Omental fat pad (tissue), 4 donors: ENCODE measurements around the gene ATP5F1D. TPM values are rescaled to one million over a fixed set of nuclear protein-coding genes. Genes with fewer than 3 reads are reported as not detected.
A peak's percentile ranks its signal among the peaks of the same experiment; 100 is the strongest.

Source experiments
- ATAC-seq: fragments of 150-250 bp; one replicate; pipeline ENCODE4 v1.9.1; 2016; ENCODE audit warnings: mild to moderate bottlenecking, moderate library complexity; ENCODE audit not compliant: low FRiP score
- DNase-seq: peaks from one replicate; pipeline ENCODE4 v3.0.0-alpha.2; 2019; ENCODE audit warnings: low spot score
- total RNA-seq, 4 donors: library from RNA; depleted of rRNA; stranded (reverse); fragments of >200 nt; gene quantifications; one replicate each; pipeline ENCODE4 v1.1.0, GENCODE V29; 2016
- TF ChIP-seq, protein P1 (sequence below), 3 donors: fragments of 450-650 bp; IDR thresholded peaks; one replicate each; pipeline ENCODE4 v1.5.1; 2016 to 2017; ENCODE audit warnings: antibody characterized with exemption in 3 of 3, mild to moderate bottlenecking in 3 of 3, moderate library complexity in 2 of 3

The ATP5F1D gene
- total RNA-seq, 4 donors from 2014 or later: 46.4 to 76.0 (median 60.2) TPM

DNA sequence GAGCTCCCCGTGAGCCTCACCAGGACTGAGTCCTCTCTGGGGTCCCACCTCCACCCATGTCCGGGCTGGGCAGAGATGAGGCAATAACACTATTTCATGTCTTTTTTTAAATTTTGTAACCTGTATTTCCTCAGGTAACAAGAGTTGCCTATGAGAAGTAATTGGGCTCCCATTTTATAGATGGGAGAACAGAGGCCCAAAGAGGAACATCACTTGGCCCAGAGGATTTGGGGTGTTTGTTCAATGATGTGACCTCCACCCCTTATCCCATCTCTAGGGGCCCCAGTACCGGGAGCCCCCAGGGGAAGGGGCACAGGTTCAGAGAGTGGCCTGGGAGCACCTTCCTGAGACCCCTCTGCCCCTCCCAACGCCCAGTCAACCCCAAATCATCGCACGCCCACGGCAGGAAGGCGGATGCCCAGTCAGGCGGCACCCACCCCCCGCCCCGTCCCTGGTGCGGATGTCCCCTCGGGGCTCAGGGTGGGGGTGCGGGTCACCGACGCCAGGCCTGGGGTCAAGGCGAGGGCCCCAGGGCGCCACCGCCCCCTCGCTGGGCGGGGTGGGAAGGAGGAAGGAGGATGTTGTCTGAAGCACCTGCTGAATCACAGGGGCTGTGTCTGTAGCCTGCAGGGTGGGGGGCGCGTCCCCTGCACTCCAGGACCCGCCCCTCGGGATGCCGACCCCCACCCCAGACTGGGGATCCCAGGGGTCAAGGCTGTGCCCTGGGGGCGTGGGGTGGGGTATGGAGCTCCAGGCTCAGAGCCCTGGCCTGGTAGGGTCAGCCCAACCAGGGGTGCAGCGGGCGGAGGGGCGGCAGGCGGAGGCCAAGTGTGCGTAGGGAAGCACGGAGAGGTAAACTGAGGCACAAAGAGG, 18.6 kb downstream of the ATP5F1D start:
- peak; percentile 1 for ATAC-seq

DNA sequence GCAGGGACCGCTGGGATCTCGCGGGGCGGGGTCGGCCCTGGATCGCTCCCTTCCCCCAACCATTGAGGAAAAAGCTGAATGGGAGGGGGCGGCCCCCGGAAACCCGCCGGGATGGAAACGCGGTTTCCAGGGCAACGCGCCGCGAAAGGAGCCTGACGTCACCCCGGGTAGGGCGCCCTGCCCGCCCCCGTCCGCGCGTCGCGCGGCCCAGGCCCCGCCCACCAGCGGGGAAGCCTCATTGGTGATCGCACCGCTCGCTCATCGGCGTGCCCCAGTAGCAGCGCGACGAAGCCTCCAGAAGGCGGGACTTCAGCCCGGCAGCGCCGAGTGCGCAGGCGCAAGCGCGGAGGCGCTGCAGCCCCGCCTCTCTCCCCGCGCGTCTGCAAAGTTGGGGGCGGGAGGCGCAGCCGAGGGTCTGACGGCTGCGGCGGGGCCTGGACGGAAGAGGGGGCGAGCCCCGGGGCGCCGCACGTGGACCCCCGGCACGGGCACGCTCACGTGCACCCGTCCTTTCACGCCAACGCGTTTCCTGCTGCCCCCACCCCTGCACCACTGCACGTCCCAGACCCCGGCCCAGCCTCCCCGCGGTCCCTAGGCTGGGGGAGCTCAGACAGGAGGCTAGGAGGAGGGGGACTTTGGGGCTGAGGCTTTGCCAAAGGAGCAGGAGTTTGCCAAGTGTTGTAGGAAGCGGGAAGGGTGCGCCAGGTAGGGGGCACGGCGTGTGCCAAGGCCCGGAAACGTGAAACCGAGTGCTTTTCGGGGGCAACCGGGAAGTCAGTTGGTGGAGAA, 19.4 kb downstream of the ATP5F1D start:
- ATAC-seq: peak; percentile 58
- peak; percentile 74 for DNase-seq
- TF ChIP-seq, protein P1, sequence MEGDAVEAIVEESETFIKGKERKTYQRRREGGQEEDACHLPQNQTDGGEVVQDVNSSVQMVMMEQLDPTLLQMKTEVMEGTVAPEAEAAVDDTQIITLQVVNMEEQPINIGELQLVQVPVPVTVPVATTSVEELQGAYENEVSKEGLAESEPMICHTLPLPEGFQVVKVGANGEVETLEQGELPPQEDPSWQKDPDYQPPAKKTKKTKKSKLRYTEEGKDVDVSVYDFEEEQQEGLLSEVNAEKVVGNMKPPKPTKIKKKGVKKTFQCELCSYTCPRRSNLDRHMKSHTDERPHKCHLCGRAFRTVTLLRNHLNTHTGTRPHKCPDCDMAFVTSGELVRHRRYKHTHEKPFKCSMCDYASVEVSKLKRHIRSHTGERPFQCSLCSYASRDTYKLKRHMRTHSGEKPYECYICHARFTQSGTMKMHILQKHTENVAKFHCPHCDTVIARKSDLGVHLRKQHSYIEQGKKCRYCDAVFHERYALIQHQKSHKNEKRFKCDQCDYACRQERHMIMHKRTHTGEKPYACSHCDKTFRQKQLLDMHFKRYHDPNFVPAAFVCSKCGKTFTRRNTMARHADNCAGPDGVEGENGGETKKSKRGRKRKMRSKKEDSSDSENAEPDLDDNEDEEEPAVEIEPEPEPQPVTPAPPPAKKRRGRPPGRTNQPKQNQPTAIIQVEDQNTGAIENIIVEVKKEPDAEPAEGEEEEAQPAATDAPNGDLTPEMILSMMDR (IDR thresholded peaks at IDR 0.05): no peak

More for the DNA sequence above, 18.6 kb downstream of the ATP5F1D start:
- TF ChIP-seq, protein P1 (IDR thresholded peaks at IDR 0.05): no peak
- no peak for DNase-seq

DNA sequence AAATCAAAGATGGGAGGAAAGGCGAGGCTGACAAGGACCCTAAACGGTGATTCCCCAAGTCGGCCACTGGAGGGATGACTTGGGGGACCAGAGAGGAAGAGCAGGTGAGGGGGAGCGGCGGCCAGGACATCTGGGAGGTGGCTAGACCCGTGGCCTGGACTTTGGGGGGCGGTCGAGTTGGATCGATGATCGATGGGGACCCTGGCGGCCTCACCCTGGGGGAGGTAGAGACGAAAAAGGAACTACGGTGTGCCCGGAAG, 19.9 kb downstream of the ATP5F1D start:
- ATAC-seq (no peak), DNase-seq (no peak)
- TF ChIP-seq, protein P1 (IDR thresholded peaks at IDR 0.05): peak in 1 of 3 donors; percentile 20

DNA sequence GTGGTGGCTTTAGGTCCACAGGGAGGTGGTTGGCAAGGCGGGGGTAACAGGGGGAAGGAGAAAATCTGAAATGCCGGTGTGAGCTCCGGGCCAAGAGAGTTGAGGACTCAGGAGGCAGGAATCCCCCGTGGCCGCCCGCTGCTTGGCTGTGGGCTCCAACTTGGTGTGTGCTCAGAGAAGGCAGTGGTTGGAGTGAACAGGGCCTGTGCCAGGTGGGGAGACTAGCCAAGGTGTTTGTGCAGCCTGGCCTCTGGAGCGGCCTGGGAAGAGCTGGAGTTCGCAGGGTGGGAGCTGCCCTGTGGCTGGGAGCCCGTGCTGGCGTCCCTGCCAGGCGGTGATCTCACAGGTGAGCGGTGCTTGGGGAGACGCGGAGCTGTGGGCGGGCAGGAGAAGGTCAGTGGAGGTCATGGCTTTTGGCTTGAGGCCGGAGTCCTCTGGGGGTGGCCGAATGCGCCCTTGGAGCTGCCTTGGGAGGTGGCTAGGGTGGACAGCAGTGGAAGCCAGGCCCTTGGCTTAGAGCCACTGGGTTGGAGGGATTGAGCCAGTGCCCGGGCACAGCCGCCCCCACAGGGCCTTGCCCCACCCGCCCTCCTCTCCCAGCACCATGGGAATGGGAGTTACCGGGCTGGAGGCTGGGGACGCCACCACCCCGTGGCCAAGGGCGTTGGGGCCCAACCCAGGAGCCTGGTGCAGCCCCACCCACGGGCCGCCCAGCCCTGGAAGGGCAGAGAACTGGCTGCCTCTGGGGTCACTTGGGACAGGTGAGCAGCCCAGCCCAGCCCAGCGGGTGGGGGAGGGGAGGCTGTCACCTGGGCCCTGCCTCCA, 20.5 kb downstream of the ATP5F1D start:
- no peak for DNase-seq
- peak; percentile 27 for ATAC-seq
- TF ChIP-seq, protein P1 (IDR thresholded peaks at IDR 0.05): no peak

DNA sequence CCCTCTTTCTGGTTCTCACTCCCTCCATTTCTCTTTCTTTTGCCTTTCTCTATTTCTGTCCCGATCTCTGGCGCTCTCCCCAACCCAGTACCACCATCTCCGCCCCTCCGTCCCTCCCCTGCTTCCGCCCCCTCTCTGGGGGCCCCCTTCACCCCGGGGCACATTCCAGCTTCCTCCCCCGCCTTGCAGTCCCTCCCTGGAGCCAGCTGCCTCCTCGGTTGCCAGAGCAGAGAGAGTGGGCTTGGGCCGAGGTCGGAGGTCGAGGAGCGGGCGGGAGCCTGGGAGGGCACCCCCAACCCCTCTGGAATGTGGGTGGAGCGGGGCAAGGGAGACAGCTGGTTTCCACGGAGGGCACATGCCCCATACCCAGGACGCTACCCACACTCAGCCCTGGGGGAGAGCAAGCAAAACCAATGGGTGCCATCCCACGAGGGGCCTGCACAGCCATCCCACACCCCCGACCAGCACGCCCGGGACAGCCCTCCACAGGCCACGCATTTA, 21.1 kb downstream of the ATP5F1D start:
- TF ChIP-seq, protein P1 (IDR thresholded peaks at IDR 0.05): no peak
- ATAC-seq (no peak), DNase-seq (no peak)

DNA sequence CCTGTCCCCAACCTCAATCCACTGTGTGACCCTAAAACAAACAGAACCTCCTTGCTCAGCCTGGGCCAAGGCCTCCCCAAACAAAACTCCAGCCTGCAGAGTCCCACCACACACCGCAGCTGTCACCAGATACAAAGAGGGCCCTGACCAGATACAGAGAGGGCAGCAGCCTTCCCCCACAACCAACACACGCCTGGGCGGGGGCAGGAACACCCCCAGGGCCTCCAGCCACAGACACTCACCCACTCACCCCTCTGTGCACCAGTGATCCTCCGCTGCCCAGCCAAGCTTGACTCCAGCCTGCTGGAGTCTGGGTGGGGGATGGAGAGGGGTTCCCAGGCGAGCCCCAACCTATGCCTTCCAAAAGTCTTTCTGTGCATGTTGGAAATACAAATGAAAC, 21.6 kb downstream of the ATP5F1D start:
- DNase-seq (no peak), ATAC-seq (no peak)
- TF ChIP-seq, protein P1 (IDR thresholded peaks at IDR 0.05): no peak
